Metanephros (tissue), 1 donor: ENCODE measurements around the gene FAM177B. TPM values are rescaled to one million over a fixed set of nuclear protein-coding genes. Genes with fewer than 3 reads are reported as not detected.

ENCODE experiments used
- total RNA-seq: library from RNA; depleted of rRNA; stranded (reverse); fragments of >200 nt; gene quantifications from one replicate; pipeline ENCODE4 v1.2.3, GENCODE V29; 2014

The FAM177B gene
- not detected for total RNA-seq

DNA sequence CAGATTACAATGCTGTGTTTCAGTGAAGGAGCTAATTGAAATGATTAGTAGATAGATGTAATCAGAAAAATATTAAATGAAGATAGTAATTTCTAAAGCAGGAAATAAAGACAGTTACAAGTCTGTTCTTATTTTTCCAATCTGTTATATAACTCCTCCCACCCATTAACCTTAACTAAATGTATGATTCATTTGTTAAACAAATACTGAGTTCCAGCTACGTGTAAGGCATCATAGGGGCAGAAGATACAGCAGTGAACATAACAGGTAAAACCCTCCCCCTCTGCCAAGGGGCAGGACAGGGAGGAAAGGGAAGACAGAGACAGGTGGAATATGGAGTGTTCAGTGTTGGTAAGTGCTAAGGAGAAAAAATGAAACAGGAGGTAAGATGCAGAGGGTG is at the start of gene FAM177B:
TSS of gene FAM177B (plus strand) at position 231 of the 400 bp plus-strand sequence. CDS start 9,344 bp downstream, outside the sequence.

GRCh38 chr1:222712253-222713090 is 24.5 kb upstream of the FAM177B start, which contains the start of the genes AIDA and BROX:
Gene AIDA (minus strand): TSS chr1:222712491. CDS start chr1:222712317, 174 bp downstream.
Gene BROX (plus strand): TSS chr1:222712564. CDS start chr1:222715700, 3,136 bp downstream.

Other genes with a start within 250 kb of the FAM177B start
- 0.29 TPM for gene HHIPL2, start 189.1 kb upstream of the FAM177B start, total RNA-seq
- 10.2 TPM for gene TAF1A, start 147.3 kb upstream of the FAM177B start, total RNA-seq
- 52.0 TPM for gene MIA3, start 119.1 kb upstream of the FAM177B start, total RNA-seq
- 40.9 TPM for gene AIDA, start 24.7 kb upstream of the FAM177B start, total RNA-seq
- gene BROX, start 24.6 kb upstream of the FAM177B start, total RNA-seq = 40.6 TPM
- 13.1 TPM for gene DISP1, start 77.8 kb downstream of the FAM177B start, total RNA-seq